NCI-H2227 treated with DMSO at 0.1 percent for 48 hours (cell line): ENCODE measurements around the gene PPM1E.
"Not testable (repeated sequence)": the region's sequence is repeated elsewhere in the genome, so short reads cannot be mapped to it uniquely, and the experiment has no call there.

Experiments
- DNase-seq: peaks from one replicate; lab custom pipeline; 2025; lab: John Stamatoyannopoulos, UW

Gene PPM1E

GRCh38 chr17:58840820-58841612 is 85.4 kb downstream of the PPM1E start:
- no peak for DNase-seq

DNA sequence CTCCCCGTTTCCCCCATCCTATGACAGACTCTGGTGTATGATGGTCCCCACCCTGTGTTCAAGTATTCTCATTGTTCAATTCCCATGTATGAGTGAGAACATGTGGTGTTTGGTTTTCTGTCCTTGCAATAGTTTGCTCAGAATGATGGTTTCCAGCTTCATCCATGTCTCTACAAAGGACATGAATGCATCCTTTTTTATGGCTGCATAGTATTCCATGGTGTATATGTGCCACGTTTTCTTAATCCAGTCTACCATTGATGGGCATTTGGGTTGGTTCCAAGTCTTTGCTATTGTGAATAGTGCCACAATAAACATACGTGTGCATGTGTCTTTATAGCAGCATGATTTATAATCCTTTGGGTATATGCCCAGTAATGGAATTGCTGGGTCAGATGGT is 90.8 kb downstream of the PPM1E start:
- DNase-seq: not testable (repeated sequence)

DNA sequence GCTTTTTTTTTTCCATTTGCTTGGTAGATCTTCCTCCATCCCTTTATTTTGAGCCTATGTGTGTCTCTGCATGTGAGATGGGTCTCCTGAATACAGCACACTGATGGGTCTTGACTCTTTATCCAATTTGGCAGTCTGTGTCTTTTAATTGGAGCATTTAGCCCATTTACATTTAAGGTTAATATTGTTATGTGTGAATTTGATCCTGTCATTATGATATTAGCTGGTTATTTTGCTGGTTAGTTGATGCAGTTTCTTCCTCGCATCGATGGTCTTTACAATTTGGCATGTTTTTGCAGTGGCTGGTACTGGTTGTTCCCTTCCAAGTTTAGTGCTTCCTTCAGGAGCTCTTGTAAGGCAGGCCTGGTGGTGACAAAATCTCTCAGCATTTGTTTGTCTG is 94.5 kb downstream of the PPM1E start:
- DNase-seq: not testable (repeated sequence)

DNA sequence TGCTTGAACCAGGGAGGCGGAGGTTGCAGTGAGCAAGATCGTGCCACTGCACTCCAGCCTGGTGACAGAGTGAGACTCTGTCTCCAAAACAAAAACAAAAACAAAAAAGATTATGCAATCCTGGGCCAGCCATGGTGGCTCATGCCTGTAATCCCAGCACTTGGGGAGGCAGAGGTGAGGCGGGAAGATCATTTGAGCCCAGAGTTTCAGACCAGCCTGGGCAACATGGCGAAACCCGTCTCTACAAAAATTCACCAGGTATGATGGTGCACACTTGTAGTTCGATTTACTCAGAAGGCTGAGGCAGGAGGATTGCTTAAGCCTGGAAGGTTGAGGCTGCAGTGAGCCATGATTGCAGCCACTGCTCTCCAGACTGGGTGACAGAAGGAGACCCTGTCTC is 109.6 kb downstream of the PPM1E start:
- no peak for DNase-seq

DNA sequence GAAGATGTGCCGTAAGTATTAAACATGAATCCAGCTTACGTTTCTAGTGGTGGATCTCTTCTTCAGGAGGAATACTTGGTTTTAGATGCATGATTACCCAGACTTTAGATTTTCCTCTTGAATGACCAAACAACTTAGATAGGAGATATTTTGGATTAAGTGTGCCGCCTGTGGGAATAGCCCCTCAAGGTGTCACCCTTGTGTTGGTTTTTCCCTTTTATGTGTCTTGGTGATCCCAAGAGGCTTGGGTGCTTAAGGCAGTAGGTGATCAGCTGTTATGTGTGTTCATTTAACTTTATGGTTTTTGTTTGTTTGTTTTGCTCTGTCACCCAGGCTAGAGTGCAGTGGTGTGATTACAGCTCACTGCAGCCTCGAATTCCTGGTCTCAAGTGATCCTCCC is 115.1 kb downstream of the PPM1E start:
- DNase-seq: no peak

GRCh38 chr17:58873926-58874325 is 118.3 kb downstream of the PPM1E start:
- DNase-seq: no peak

- no peak for DNase-seq
Measured at GRCh38 chr17:58875261-58875660, 119.6 kb downstream of the PPM1E start.

- DNase-seq: no peak
Measured at GRCh38 chr17:58884161-58884560, 128.5 kb downstream of the PPM1E start.

DNA sequence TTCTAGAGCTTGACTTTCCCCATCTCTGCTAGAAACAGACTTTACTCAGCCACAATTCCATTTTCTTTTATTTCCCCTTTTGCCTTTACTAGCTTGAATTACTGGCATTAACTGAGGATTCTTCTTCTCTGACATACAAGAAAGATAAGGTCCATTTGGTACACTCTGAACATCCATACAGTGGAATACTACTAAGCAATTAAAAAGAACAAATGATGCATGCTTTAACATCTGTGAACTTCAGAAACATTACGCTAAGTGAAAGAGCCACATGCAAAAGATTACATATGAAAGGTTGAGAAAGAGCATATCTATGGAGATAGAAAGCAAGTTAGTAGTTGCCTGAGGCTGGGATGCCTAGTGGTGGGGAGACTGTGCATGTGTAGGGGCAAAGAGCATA is 130.9 kb downstream of the PPM1E start:
- no peak for DNase-seq

DNA sequence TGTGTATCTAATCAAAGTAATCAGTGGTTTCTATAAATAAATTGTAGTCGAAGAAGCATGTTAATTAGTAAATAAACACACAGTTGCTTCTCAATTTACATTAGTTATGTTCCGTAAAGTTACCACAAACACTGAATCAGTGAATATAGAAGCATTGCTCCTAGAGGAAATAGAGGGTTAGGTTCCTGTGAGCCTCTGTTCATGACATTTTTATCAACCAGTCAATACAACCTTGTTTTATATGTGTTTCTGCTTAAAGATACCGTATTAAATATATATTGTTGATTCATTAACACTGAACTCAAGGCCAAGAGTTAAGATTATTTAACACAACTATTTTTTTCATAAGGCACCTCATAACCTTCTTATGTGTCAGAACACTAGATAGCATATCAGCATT is 134.3 kb downstream of the PPM1E start:
- DNase-seq: no peak

DNA sequence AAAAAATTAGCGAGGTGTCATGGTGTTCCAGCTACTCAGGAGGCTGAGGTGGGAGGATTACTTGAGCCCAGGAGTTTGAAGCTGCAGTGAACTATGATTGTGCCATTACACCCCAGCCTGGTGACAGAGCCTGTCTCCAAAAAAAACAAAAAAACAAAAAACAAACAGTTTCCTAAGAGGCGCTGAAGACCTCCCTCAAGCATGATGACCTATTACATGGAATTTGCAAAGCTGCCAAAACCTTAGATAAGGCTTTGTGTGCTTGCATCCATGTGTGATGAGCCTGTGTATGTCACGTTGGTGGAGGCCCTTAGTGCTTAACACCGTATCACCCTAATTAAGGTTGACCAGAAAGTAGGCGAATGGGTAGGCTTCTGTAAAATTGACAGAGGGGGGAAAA is 143.5 kb downstream of the PPM1E start:
- no peak for DNase-seq

DNA sequence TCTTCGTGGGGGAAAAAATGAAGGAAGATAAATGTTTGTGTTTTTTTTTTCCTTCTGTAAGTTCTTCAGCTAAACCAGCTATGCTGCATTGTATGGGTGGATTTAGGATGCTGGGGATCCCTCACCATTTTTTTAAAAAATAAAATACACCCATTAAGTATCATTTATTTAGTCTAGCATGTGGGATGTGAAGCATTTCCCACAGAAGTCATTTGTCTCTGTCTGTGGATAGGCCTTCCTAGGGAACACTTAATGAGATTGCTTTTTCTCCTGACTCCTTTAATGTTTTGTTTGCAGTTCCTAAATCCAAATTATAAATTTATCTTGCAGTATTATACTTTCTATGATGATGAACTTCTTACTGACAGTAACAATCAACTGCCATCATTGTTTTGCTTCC is 146.7 kb downstream of the PPM1E start:
- DNase-seq: no peak

GRCh38 chr17:58911741-58912343 is 156.2 kb downstream of the PPM1E start:
- DNase-seq: no peak

DNA sequence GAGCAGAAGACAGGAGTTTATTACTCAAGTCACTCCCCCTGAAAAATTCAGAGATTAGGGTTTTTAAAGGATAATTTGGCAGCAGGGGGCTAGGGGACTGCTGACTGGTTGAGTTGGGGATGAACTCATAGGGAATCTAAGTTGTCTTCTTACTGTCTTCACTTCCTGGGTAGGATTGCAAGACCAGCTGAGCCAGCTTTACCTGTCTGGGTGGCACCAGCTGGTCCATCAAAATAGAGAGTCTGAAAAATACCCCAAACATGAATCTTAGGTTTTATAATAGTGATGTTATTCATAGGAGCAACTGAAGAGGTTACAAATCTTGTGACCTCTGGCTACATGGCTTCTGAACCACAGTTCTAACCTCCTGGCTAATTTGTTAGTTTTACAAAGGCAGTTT is 157.9 kb downstream of the PPM1E start:
- DNase-seq: no peak

- DNase-seq: no peak
Measured at GRCh38 chr17:58913971-58914769, 158.5 kb downstream of the PPM1E start.

DNA sequence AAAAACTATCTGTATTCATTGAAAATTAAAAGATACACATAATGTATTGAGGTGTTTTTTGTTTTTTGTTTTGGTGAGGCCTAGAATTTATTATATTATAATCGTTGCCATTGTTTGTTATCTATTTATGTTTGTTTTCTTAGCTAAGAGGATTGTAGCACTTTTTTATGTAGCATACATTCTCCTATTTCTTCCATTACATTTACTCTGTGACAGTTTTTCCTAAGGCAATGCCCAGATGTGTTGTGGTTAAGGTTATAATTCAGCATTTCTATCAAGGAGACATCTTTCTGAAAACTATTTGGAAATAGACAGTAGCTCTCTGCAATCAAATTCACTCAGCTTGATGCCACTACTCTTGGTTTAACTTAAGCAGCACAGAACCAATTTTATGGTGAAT is 161.6 kb downstream of the PPM1E start:
- no peak for DNase-seq

GRCh38 chr17:58918072-58918471 is 162.4 kb downstream of the PPM1E start:
- peak; percentile 95 for DNase-seq

DNA sequence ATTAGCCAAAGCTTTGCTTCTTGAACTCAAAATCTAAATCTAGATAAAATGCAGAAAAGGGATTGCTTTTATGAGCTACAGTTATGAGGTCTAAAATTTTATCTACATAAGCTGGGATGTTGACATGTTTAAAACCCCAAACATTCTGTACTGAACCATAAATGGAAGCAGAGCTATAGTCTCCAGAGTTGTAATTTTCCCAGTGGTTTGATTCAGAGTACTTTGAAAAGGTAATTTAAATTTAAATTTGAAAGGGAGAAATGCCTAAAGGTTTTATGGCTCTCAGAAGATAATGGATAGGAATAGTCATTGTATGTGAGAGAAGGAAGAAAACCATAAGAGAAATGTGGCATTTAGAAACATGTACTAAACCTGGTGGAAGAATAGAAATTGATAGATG is 163.2 kb downstream of the PPM1E start:
- peak; percentile 71 for DNase-seq

- DNase-seq: no peak
Measured at GRCh38 chr17:58920773-58921172, 165.1 kb downstream of the PPM1E start.

DNA sequence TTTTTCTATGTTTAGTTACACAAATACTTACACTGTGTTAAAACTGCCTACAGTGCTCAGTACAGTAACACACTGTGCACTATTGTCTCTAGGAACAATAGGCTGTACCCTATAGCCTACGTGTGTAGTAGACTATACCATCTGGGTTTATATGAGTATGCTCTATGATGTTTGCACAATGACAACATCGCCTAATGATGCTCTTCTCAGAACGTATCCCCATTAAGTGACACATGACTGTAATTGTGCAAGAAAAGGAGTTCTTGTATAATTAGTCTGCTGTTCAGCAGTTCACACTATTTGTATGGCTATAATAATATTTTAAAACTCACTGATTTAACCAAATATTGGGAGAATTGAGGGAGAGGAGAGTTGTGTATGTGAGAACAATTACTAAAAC is 177.3 kb downstream of the PPM1E start:
- no peak for DNase-seq

- DNase-seq: no peak
Measured at GRCh38 chr17:58936295-58936694, 180.6 kb downstream of the PPM1E start.

GRCh38 chr17:58944166-58944565 is 188.5 kb downstream of the PPM1E start:
- no peak for DNase-seq

- DNase-seq: no peak
Measured at GRCh38 chr17:58947411-58947810, 191.8 kb downstream of the PPM1E start.
